Neural progenitor cell (in vitro differentiated cells): ENCODE measurements around the gene COX8C.

Experiments used
- EZH2 ChIP-seq: fragments of 200-600 bp; sonication (generic); IDR thresholded peaks from 2 replicates; pipeline ENCODE4 v1.6.1; 2017; ENCODE audit warnings: antibody characterized with exemption, mild to moderate bottlenecking, moderate library complexity
- EZH2phosphoT487 ChIP-seq: fragments of 200-600 bp; sonication (generic); IDR thresholded peaks from 2 replicates; pipeline ENCODE4 v1.6.1; 2017; ENCODE audit warnings: antibody characterized with exemption
- TF ChIP-seq, protein P1 (sequence below): fragments of 200-600 bp; sonication (generic); IDR thresholded peaks from 2 replicates; pipeline ENCODE4 v1.5.1; 2017; ENCODE audit warnings: antibody characterized with exemption, mild to moderate bottlenecking

DNA sequence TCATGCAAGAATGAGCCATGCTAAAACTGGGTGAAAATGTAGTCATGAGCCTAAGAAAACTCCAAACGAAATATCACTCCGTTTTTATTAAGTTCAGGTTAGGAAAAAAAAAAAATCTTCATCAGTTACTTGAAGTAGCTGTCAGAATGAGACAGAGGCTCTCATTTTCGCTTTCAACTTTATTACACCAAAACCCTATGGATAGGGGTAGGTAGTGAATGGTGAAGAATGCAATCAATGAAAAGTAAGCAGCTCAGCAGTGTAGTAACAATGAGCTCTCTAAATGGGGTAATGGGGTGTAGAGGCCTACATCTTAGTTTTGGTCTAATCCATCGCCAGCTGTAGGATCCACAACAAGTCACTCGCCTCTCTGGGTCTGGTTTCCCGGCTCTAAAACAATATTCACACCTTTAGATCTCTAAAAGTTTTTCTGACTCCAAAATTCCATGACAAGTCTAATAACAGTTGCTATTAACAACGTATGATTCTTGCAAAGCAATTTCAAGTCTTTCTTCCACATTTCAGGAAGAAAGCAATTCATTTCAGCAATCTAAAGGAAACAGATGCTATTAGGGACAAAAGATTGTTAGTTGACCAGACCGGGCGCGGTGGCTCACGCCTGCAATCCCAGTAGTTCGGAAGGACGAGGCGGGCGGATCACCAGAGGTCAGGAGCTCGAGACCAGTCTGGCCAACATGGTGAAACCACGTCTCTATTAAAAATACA lies 15.8 kb upstream of the COX8C start:
- TF ChIP-seq, protein P1, sequence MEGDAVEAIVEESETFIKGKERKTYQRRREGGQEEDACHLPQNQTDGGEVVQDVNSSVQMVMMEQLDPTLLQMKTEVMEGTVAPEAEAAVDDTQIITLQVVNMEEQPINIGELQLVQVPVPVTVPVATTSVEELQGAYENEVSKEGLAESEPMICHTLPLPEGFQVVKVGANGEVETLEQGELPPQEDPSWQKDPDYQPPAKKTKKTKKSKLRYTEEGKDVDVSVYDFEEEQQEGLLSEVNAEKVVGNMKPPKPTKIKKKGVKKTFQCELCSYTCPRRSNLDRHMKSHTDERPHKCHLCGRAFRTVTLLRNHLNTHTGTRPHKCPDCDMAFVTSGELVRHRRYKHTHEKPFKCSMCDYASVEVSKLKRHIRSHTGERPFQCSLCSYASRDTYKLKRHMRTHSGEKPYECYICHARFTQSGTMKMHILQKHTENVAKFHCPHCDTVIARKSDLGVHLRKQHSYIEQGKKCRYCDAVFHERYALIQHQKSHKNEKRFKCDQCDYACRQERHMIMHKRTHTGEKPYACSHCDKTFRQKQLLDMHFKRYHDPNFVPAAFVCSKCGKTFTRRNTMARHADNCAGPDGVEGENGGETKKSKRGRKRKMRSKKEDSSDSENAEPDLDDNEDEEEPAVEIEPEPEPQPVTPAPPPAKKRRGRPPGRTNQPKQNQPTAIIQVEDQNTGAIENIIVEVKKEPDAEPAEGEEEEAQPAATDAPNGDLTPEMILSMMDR = no peak
- TF ChIP-seq EZH2 (no peak), EZH2phosphoT487 (no peak)
